Parathyroid adenoma (tissue), 2 donors: ENCODE results near the gene UHRF2.
"Not testable (repeated sequence)": the region's sequence is repeated elsewhere in the genome, so short reads cannot be mapped to it uniquely, and the experiment has no call there.

Experiments used
- H2AFZ ChIP-seq: fragments of 300-600 bp; sonication (generic); one replicate; pipeline ENCODE4 v1.7.0; 2017; ENCODE audit warnings: antibody characterized with exemption, mild to moderate bottlenecking
- H3K27ac ChIP-seq: fragments of 300-600 bp; sonication (generic); one replicate; pipeline ENCODE4 v1.7.0; 2017
- H3K27me3 ChIP-seq: fragments of 300-600 bp; sonication (generic); one replicate; pipeline ENCODE4 v1.7.0; 2017; ENCODE audit warnings: low read length; ENCODE audit not compliant: control insufficient read depth, insufficient read depth
- H3K36me3 ChIP-seq: fragments of 300-600 bp; sonication (generic); one replicate; pipeline ENCODE4 v1.7.0; 2017; ENCODE audit warnings: low read length; ENCODE audit not compliant: control insufficient read depth, insufficient read depth
- H3K4me1 ChIP-seq: fragments of 300-600 bp; sonication (generic); one replicate; pipeline ENCODE4 v1.7.0; 2017; ENCODE audit warnings: control low read depth
- H3K4me2 ChIP-seq: fragments of 300-600 bp; sonication (generic); one replicate; pipeline ENCODE4 v1.7.0; 2017; ENCODE audit warnings: low read length
- H3K4me3 ChIP-seq: fragments of 300-600 bp; sonication (generic); one replicate; pipeline ENCODE4 v1.7.0; 2017; ENCODE audit warnings: low read depth, low read length
- H3K79me2 ChIP-seq: fragments of 300-600 bp; sonication (generic); one replicate; pipeline ENCODE4 v1.7.0; 2017; ENCODE audit warnings: control low read depth
- H3K9ac ChIP-seq: fragments of 300-600 bp; sonication (generic); one replicate; pipeline ENCODE4 v1.7.0; 2017; ENCODE audit warnings: mild to moderate bottlenecking
- H3K9me3 ChIP-seq: fragments of 300-600 bp; sonication (generic); one replicate; pipeline ENCODE4 v1.7.0; 2017; ENCODE audit warnings: low read length; ENCODE audit not compliant: control insufficient read depth
- CTCF ChIP-seq: fragments of 300-600 bp; sonication (generic); IDR thresholded peaks from one replicate; pipeline ENCODE4 v1.7.0; 2017; ENCODE audit warnings: antibody characterized with exemption, mild to moderate bottlenecking
- donor health status: primary hyperparathyroidism.

UHRF2 gene

GRCh38 chr9:6412487-6413364 is at the start of gene UHRF2:
TSS of gene UHRF2 (plus strand) at chr9:6413199. CDS start at chr9:6413491, 292 bp downstream.
- Histone ChIP-seq H3K27ac (peak within 1 kb of the TSS; percentile 86), H3K27me3 (no peaks in the 10 kb centered on the region), H3K4me1 (no peaks in the 10 kb centered on the region), H2AFZ (peak within 1 kb of the TSS; percentile 89), H3K36me3 (no peaks in the 10 kb centered on the region), H3K9ac (peak within 1 kb of the TSS; percentile 67), H3K79me2 (peaks cover 7% of the 10 kb centered on the region), H3K4me2 (peak within 1 kb of the TSS; percentile 88), H3K9me3 (no peaks in the 10 kb centered on the region), H3K4me3 (peak within 1 kb of the TSS; percentile 77)
- no peak for TF ChIP-seq CTCF

DNA sequence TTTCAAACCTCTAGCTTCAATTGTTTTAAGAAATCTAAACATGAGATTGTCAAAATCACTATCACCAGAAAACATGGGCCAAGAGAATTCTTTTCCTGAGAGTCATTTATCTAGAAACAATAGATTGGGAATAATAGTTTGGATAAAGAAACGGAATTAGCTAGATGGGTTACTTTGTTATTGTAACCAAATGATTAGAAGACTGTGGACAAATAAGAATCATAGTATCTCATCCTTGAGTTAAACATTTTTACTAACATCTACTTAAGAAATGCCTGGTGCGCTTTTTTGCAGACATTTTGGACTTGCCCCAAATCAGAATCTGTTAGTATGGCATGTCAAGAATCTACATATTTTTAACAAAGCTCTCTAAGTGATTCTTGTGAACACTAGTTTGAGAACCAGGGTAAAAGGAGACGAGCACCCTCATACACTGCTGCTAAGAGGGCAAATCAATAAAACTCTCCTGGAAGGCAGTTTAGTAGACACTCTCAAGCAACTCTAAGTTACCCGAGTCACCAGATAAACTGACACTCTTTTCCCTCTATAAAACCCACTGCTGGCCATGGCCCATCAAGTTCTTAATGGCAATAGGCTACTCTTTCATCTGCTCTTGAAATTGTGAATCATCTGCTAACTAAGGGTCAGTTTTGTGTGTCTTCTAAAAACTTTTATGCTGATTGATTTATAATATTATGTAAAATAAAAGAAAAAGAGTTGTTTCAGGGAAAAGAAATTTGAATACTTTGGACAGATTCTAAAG is 45.7 kb upstream of the UHRF2 start:
- no peaks in the 10 kb centered on the region for H3K79me2 ChIP-seq
- no peaks in the 10 kb centered on the region for H3K9me3 ChIP-seq
- no peak overlapping the region for H3K9ac ChIP-seq

GRCh38 chr9:6368831-6369230 is 44.2 kb upstream of the UHRF2 start:
- H3K79me2 ChIP-seq, result no peaks in the 10 kb centered on the region
- H3K9me3 ChIP-seq, result no peaks in the 10 kb centered on the region
- H3K36me3 ChIP-seq, result no peaks in the 10 kb centered on the region
- no peak overlapping the region for H2AFZ ChIP-seq
- H3K9ac ChIP-seq, result no peak overlapping the region
- TF ChIP-seq CTCF, result no peak
- H3K27ac ChIP-seq, result no peak overlapping the region
- no peak overlapping the region for H3K4me3 ChIP-seq
- H3K4me1 ChIP-seq, result no peaks in the 10 kb centered on the region
- H3K4me2 ChIP-seq, result no peak overlapping the region
- H3K27me3 ChIP-seq, result no peaks in the 10 kb centered on the region

More for the DNA sequence above, 45.7 kb upstream of the UHRF2 start:
- Histone ChIP-seq H2AFZ (no peak overlapping the region), H3K4me1 (no peaks in the 10 kb centered on the region), H3K36me3 (no peaks in the 10 kb centered on the region), H3K4me3 (no peak overlapping the region), H3K27me3 (no peaks in the 10 kb centered on the region), H3K27ac (no peak overlapping the region), H3K4me2 (no peak overlapping the region)
- TF ChIP-seq CTCF, result no peak

GRCh38 chr9:6381477-6382012 is 31.5 kb upstream of the UHRF2 start:
- not testable (repeated sequence) for H3K4me2 ChIP-seq, H3K36me3 ChIP-seq, H3K27ac ChIP-seq, H2AFZ ChIP-seq, H3K4me1 ChIP-seq, H3K79me2 ChIP-seq, H3K9me3 ChIP-seq, H3K27me3 ChIP-seq, H3K9ac ChIP-seq, H3K4me3 ChIP-seq

DNA sequence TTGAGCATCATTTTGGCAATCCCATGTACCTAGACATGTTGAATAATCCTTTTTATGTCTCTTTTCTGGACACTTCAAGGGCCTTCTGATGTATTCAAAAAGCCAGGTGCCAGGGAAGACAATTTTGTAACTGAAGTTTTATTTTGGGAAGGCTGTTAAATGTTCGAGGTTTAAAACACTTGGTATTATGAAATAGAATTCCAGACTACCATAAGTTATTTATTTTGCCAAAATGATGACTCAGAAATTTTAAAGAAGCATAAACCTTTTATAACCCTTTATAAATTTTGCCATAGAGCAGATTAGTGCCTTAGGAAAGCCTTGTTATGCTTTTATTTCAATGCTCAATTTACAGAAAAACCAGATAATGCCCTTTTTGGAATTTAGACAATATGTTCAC is 30.3 kb upstream of the UHRF2 start:
- no peak for TF ChIP-seq CTCF
- Histone ChIP-seq H2AFZ (no peak overlapping the region), H3K9ac (no peak overlapping the region), H3K4me3 (no peak overlapping the region), H3K9me3 (no peaks in the 10 kb centered on the region), H3K27me3 (no peaks in the 10 kb centered on the region), H3K79me2 (no peaks in the 10 kb centered on the region), H3K27ac (no peak overlapping the region), H3K36me3 (no peaks in the 10 kb centered on the region), H3K4me1 (no peaks in the 10 kb centered on the region), H3K4me2 (no peak overlapping the region)
